H1 (cell line): ENCODE measurements around the gene RAB3A. TPM values are rescaled to one million over a fixed set of nuclear protein-coding genes. Genes with fewer than 3 reads are reported as not detected.

ENCODE experiments used
- ATF3 ChIP-seq: IDR thresholded peaks from 2 replicates; pipeline ENCODE4 v1.6.1; 2011; ENCODE audit warnings: low read depth, mild to moderate bottlenecking, low read length; ENCODE audit not compliant: insufficient read depth
- KDM5A ChIP-seq: fragments of 200-600 bp; IDR thresholded peaks from 2 replicates; pipeline ENCODE4 v1.7.1; 2012; ENCODE audit warnings: mild to moderate bottlenecking, low read length, inconsistent platforms, mixed read lengths
- SP2 ChIP-seq: IDR thresholded peaks from 2 replicates; pipeline ENCODE4 v1.6.1; 2012; ENCODE audit warnings: mild to moderate bottlenecking, low read length, inconsistent platforms
- TAF7 ChIP-seq: optimal IDR thresholded peaks from 2 replicates; pipeline ENCODE3; 2011; ENCODE audit warnings: low read depth, mild to moderate bottlenecking, inconsistent platforms, low read length, moderate library complexity, borderline replicate concordance
- polyA plus RNA-seq, 7 experiments: library from polyadenylated mRNA; depleted of rRNA in 3 of 7; stranded (reverse) in 5 of 7; unstranded in 2 of 7; fragments of >200 nt in 5 of 7; fragments of 200-250 nt in 2 of 7; gene quantifications; 1 replicate in 5 of 7; 2 replicates in 1 of 7; 4 replicates in 1 of 7; pipeline versions ENCODE4 v1.2.1 to v1.2.3, GENCODE V29; 2011 to 2013; ENCODE audit warnings: missing spikeins in 2 of 7, mixed read lengths in 2 of 7
- total RNA-seq: library from RNA; stranded (reverse); fragmentation: NEBNext Ultra II Directional; extraction: Animal tissue kit (Norgen Biotek cat#: 25700); gene quantifications from 2 replicates; pipeline ENCODE4 v1.2.1, GENCODE V29; 2021

Gene RAB3A
- total and polyA plus RNA-seq, 2 of the 8 experiments (the other 6 are each of a cell fraction or from before 2014, with no cell fraction given): 13.6 to 14.2 TPM

- TF ChIP-seq ATF3 (no peak), SP2 (no peak), KDM5A (no peak), TAF7 (no peak)
Observed at GRCh38 chr19:18221815-18222725, 18.2 kb upstream of the RAB3A start (continued).
